Panc1 (cell line): ENCODE data around the gene NME2. TPM values are rescaled to one million over a fixed set of nuclear protein-coding genes. Genes with fewer than 3 reads are reported as not detected.

Experiments
- ATAC-seq: fragments of 200-7000 bp; cut with Tn5 transposase; 2 replicates; pipeline ENCODE4 v1.9.1; 2020; ENCODE audit warnings: mild to moderate bottlenecking, moderate library complexity
- BruUV-seq: library from RNA; stranded (reverse); fragments of 400-500 nt; replicated peaks from 2 replicates; lab custom pipeline; 2021; lab: Mats Ljungman, UMichigan
- CTCF ChIA-PET: fragments of 300-600 bp; sonication (Branson Sonifier 250); formaldehyde crosslinking; loops from one replicate; lab custom pipeline; 2022; ENCODE audit warnings: antibody characterized with exemption; lab: Charles Lee
- POLR2A ChIA-PET: fragments of 300-600 bp; sonication (Branson Sonifier 250); formaldehyde crosslinking; loops from one replicate; lab custom pipeline; 2022; ENCODE audit warnings: antibody characterized with exemption; lab: Charles Lee
- DNase-seq: peaks from one replicate; pipeline ENCODE4 v3.0.0-alpha.2; 2010; ENCODE audit warnings: low read depth, low spot score
- H3K27ac ChIP-seq: 2 replicates; pipeline ENCODE4 v1.5.1; 2011; ENCODE audit warnings: mild to moderate bottlenecking, low read length, inconsistent platforms
- H3K27me3 ChIP-seq: fragments of 200-500 bp; sonication (Bioruptor generic); 2 replicates; pipeline ENCODE4 v1.6.0; 2014; ENCODE audit warnings: low read length, inconsistent platforms; ENCODE audit not compliant: control insufficient read depth, insufficient read depth
- H3K36me3 ChIP-seq: fragments of 200-500 bp; sonication (Bioruptor generic); 2 replicates; pipeline ENCODE4 v1.5.1; 2014; ENCODE audit warnings: inconsistent platforms, mild to moderate bottlenecking, low read length, moderate library complexity; ENCODE audit not compliant: control insufficient read depth, insufficient read depth
- H3K4me1 ChIP-seq: 2 replicates; pipeline ENCODE4 v1.5.1; 2011; ENCODE audit warnings: inconsistent platforms, mild to moderate bottlenecking, low read length, moderate library complexity; ENCODE audit not compliant: control insufficient read depth, insufficient read depth
- H3K4me3 ChIP-seq, 2 experiments: 2 replicates each; pipeline ENCODE4 v1.5.1; 2011 to 2012; ENCODE audit warnings: low read depth in 2 of 2, low read length in 2 of 2, mild to moderate bottlenecking in 2 of 2, inconsistent platforms in 1 of 2, moderate library complexity in 1 of 2
- H3K9me3 ChIP-seq: fragments of 200-500 bp; sonication (Bioruptor generic); 2 replicates; pipeline ENCODE4 v1.5.1; 2014; ENCODE audit warnings: low read depth, mild to moderate bottlenecking, inconsistent platforms, low read length, moderate library complexity; ENCODE audit not compliant: control insufficient read depth, insufficient read depth
- POLR2AphosphoS5 ChIP-seq: IDR thresholded peaks from 2 replicates; pipeline ENCODE4 v1.6.1; 2012; ENCODE audit warnings: mild to moderate bottlenecking, low read depth, low read length, moderate library complexity
- SIN3A ChIP-seq: IDR thresholded peaks from 2 replicates; pipeline ENCODE4 v1.6.1; 2012; ENCODE audit warnings: low read depth, mild to moderate bottlenecking, low read length, moderate library complexity, borderline replicate concordance; ENCODE audit not compliant: insufficient read depth
- TCF7L2 ChIP-seq: IDR thresholded peaks from 2 replicates; pipeline ENCODE4 v1.6.1; 2011; ENCODE audit warnings: mild to moderate bottlenecking, low read depth, low read length, inconsistent platforms
- in situ Hi-C: cut with HindIII; loops from 2 replicates; pipeline ENCODE4 v1.10.0; 2016; ENCODE audit warnings: low sequenced_read_pairs, low pct_unique_long_range_greater_than_20kb
- intact Hi-C: fragments of 100-400 bp; cut with micrococcal nuclease; formaldehyde crosslinking; loops from one replicate; pipeline ENCODE4 v1.10.0; 2022; ENCODE audit not compliant: unreplicated experiment
- total RNA-seq: library from RNA; stranded (reverse); gene quantifications from one replicate; pipeline ENCODE4 v1.2.1, GENCODE V29; 2021; ENCODE audit not compliant: unreplicated experiment
- TF ChIP-seq, protein P1 (sequence below), 2 experiments: IDR thresholded peaks; 2 replicates each; pipeline ENCODE4 v1.6.1; 2011 to 2012; ENCODE audit warnings: low read depth in 2 of 2, control low read depth in 1 of 2, low read length in 1 of 2, mild to moderate bottlenecking in 1 of 2, moderate library complexity in 1 of 2; ENCODE audit not compliant: insufficient read depth in 1 of 2
- TF ChIP-seq, protein P2 (sequence below): fragments of 450-650 bp; IDR thresholded peaks from 2 replicates; pipeline ENCODE4 v1.5.1; 2017; ENCODE audit warnings: mild to moderate bottlenecking

NME2 gene
- total RNA-seq, 1 experiment from 2014 or later = 1,280 TPM

DNA sequence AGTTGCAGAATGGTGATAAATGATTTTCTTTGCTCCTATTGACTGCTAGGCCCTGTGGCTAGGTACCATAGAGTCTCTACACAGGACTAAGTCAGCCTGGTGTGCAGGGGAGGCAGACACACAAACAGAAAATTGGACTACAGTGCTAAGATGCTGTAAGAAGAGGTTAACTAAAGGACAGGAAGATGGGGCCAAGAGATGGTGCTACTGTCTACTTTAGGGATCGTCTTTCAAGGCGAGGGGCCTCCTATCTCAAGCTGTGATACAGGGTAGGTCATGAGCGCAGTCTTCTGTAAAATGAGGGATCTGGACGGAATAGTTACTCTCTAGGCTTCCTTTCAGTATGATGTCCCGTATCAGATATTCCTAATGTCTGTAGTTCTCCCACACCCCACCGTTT is 12.0 kb upstream of the NME2 start:
- Histone ChIP-seq H3K4me1 (peaks cover 11% of the 10 kb centered on the region; the same call in 1 of the 2 replicates), H3K27ac (peak overlapping the region; percentile 97), H3K36me3 (peaks cover 30% of the 10 kb centered on the region), H3K27me3 (no peaks in the 10 kb centered on the region), H3K9me3 (no peaks in the 10 kb centered on the region), H3K4me3 (peak overlapping the region; percentile 91 to 99)
- in situ Hi-C loops (no loop called here), intact Hi-C loops (loop anchor here (10.0 kb wide), 1 partner anchor 299 kb away; no protein-coding TSS in a partner anchor)
- POLR2A ChIA-PET = interaction anchor here (1.1 kb wide), 1 partner anchor 126 kb away, joined by 3 read pairs; no protein-coding TSS in a partner anchor
- TSS peak; percentile 69 for BruUV-seq
- DNase-seq (no peak), ATAC-seq (no peak)
- TF ChIP-seq POLR2AphosphoS5 (no peak), SIN3A (no peak), TCF7L2 (no peak)
- TF ChIP-seq, protein P1, sequence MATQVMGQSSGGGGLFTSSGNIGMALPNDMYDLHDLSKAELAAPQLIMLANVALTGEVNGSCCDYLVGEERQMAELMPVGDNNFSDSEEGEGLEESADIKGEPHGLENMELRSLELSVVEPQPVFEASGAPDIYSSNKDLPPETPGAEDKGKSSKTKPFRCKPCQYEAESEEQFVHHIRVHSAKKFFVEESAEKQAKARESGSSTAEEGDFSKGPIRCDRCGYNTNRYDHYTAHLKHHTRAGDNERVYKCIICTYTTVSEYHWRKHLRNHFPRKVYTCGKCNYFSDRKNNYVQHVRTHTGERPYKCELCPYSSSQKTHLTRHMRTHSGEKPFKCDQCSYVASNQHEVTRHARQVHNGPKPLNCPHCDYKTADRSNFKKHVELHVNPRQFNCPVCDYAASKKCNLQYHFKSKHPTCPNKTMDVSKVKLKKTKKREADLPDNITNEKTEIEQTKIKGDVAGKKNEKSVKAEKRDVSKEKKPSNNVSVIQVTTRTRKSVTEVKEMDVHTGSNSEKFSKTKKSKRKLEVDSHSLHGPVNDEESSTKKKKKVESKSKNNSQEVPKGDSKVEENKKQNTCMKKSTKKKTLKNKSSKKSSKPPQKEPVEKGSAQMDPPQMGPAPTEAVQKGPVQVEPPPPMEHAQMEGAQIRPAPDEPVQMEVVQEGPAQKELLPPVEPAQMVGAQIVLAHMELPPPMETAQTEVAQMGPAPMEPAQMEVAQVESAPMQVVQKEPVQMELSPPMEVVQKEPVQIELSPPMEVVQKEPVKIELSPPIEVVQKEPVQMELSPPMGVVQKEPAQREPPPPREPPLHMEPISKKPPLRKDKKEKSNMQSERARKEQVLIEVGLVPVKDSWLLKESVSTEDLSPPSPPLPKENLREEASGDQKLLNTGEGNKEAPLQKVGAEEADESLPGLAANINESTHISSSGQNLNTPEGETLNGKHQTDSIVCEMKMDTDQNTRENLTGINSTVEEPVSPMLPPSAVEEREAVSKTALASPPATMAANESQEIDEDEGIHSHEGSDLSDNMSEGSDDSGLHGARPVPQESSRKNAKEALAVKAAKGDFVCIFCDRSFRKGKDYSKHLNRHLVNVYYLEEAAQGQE (IDR thresholded peaks at IDR 0.05; ENCODE audit: insufficient read depth in 1 of 2, low read depth in 2 of 2, low read length in 1 of 2) = no peak
- TF ChIP-seq, protein P2, sequence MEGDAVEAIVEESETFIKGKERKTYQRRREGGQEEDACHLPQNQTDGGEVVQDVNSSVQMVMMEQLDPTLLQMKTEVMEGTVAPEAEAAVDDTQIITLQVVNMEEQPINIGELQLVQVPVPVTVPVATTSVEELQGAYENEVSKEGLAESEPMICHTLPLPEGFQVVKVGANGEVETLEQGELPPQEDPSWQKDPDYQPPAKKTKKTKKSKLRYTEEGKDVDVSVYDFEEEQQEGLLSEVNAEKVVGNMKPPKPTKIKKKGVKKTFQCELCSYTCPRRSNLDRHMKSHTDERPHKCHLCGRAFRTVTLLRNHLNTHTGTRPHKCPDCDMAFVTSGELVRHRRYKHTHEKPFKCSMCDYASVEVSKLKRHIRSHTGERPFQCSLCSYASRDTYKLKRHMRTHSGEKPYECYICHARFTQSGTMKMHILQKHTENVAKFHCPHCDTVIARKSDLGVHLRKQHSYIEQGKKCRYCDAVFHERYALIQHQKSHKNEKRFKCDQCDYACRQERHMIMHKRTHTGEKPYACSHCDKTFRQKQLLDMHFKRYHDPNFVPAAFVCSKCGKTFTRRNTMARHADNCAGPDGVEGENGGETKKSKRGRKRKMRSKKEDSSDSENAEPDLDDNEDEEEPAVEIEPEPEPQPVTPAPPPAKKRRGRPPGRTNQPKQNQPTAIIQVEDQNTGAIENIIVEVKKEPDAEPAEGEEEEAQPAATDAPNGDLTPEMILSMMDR = no peak
- CTCF ChIA-PET = interaction anchor here (2.3 kb wide), 1 partner anchor 34 kb away, joined by 18 read pairs; the partner anchor contains the start of gene SPAG9

DNA sequence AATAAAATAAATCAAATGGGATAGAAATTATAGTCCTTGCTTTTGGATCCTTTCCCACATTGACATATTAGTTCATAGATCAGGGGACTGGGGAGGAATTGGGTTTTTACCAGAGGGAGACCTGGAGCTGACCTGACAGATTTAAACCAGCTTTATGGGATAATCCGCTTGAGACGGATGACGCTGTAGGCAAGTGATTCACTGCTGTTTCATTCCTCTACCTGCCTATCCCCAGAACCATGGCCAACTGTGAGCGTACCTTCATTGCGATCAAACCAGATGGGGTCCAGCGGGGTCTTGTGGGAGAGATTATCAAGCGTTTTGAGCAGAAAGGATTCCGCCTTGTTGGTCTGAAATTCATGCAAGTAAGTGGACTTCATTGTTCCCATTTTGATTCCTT is 10.8 kb upstream of the NME2 start:
- BruUV-seq = no TSS peak

More for the DNA sequence above, 10.8 kb upstream of the NME2 start:
- Histone ChIP-seq H3K4me3 (no peak overlapping the region), H3K4me1 (peaks cover 11% of the 10 kb centered on the region; the same call in 1 of the 2 replicates), H3K27me3 (no peaks in the 10 kb centered on the region), H3K27ac (no peak overlapping the region), H3K36me3 (peaks cover 37% of the 10 kb centered on the region), H3K9me3 (no peaks in the 10 kb centered on the region)
- in situ Hi-C loops = no loop called here
- CTCF ChIA-PET = no interaction called here
- TF ChIP-seq, protein P2 = no peak
- TF ChIP-seq POLR2AphosphoS5 (no peak), SIN3A (no peak), TCF7L2 (no peak)
- TF ChIP-seq, protein P1 (IDR thresholded peaks at IDR 0.05; ENCODE audit: insufficient read depth in 1 of 2, low read depth in 2 of 2, low read length in 1 of 2) = no peak
- intact Hi-C loops = loop anchor here (10.0 kb wide), 1 partner anchor 301 kb away; no protein-coding TSS in a partner anchor
- ATAC-seq (no peak), DNase-seq (no peak)
- POLR2A ChIA-PET = interaction anchor here (1.1 kb wide), 1 partner anchor 128 kb away, joined by 3 read pairs; no protein-coding TSS in a partner anchor
